ENCODE results near the gene CHM.
"Not testable (repeated sequence)": the region's sequence is repeated elsewhere in the genome, so short reads cannot be mapped to it uniquely, and the experiment has no call there.

Gene CHM

GRCh38 chrX:85996555-85996954, 50.8 kb downstream of the CHM start:
- in situ Hi-C loops (cut with MboI; ENCODE audit: low sequenced_read_pairs) = no loop called here

GRCh38 chrX:85995641-85996040, 51.7 kb downstream of the CHM start:
- in situ Hi-C loops (cut with MboI; ENCODE audit: low sequenced_read_pairs) = no loop called here

- in situ Hi-C loops (cut with MboI; ENCODE audit: low sequenced_read_pairs) = no loop called here
Observed at GRCh38 chrX:85994797-85995196, 52.6 kb downstream of the CHM start.

GRCh38 chrX:85994228-85994627, 53.1 kb downstream of the CHM start:
- in situ Hi-C loops (cut with MboI; ENCODE audit: low sequenced_read_pairs) = no loop called here

- in situ Hi-C loops (cut with MboI; ENCODE audit: low sequenced_read_pairs) = no loop called here
Observed at GRCh38 chrX:85993539-85994197, 53.7 kb downstream of the CHM start.

GRCh38 chrX:85992811-85993229, 54.5 kb downstream of the CHM start:
- in situ Hi-C loops (cut with MboI; ENCODE audit: low sequenced_read_pairs) = no loop called here

- in situ Hi-C loops (cut with MboI; ENCODE audit: low sequenced_read_pairs) = no loop called here
Observed at GRCh38 chrX:85988353-85988752, 59.0 kb downstream of the CHM start.

- in situ Hi-C loops (cut with MboI; ENCODE audit: low sequenced_read_pairs) = no loop called here
Observed at GRCh38 chrX:85980286-85980685, 67.1 kb downstream of the CHM start.

- in situ Hi-C loops (cut with MboI; ENCODE audit: low sequenced_read_pairs) = no loop called here
Observed at GRCh38 chrX:85977218-85977617, 70.1 kb downstream of the CHM start.

GRCh38 chrX:85972351-85972750, 75.0 kb downstream of the CHM start:
- in situ Hi-C loops (cut with MboI; ENCODE audit: low sequenced_read_pairs) = not testable (repeated sequence)

GRCh38 chrX:85964744-85965143, 82.6 kb downstream of the CHM start:
- in situ Hi-C loops (cut with MboI; ENCODE audit: low sequenced_read_pairs) = no loop called here

- in situ Hi-C loops (cut with MboI; ENCODE audit: low sequenced_read_pairs) = no loop called here
Observed at GRCh38 chrX:85963736-85964135, 83.6 kb downstream of the CHM start.

- in situ Hi-C loops (cut with MboI; ENCODE audit: low sequenced_read_pairs) = no loop called here
Observed at GRCh38 chrX:85955510-85955909, 91.8 kb downstream of the CHM start.

- in situ Hi-C loops (cut with MboI; ENCODE audit: low sequenced_read_pairs) = not testable (repeated sequence)
Observed at GRCh38 chrX:85944751-85945150, 102.6 kb downstream of the CHM start.

- in situ Hi-C loops (cut with MboI; ENCODE audit: low sequenced_read_pairs) = no loop called here
Observed at GRCh38 chrX:85941275-85941674, 106.1 kb downstream of the CHM start.

GRCh38 chrX:85939942-85940341, 107.4 kb downstream of the CHM start:
- in situ Hi-C loops (cut with MboI; ENCODE audit: low sequenced_read_pairs) = not testable (repeated sequence)

GRCh38 chrX:85934399-85934798, 113.0 kb downstream of the CHM start:
- in situ Hi-C loops (cut with MboI; ENCODE audit: low sequenced_read_pairs) = not testable (repeated sequence)

GRCh38 chrX:85930099-85930498, 117.3 kb downstream of the CHM start:
- in situ Hi-C loops (cut with MboI; ENCODE audit: low sequenced_read_pairs) = no loop called here

- in situ Hi-C loops (cut with MboI; ENCODE audit: low sequenced_read_pairs) = no loop called here
Observed at GRCh38 chrX:85928606-85929005, 118.8 kb downstream of the CHM start.

- in situ Hi-C loops (cut with MboI; ENCODE audit: low sequenced_read_pairs) = no loop called here
Observed at GRCh38 chrX:85927740-85928139, 119.6 kb downstream of the CHM start.

GRCh38 chrX:85922821-85923220, 124.5 kb downstream of the CHM start:
- in situ Hi-C loops (cut with MboI; ENCODE audit: low sequenced_read_pairs) = no loop called here

- in situ Hi-C loops (cut with MboI; ENCODE audit: low sequenced_read_pairs) = not testable (repeated sequence)
Observed at GRCh38 chrX:85916656-85917280, 130.6 kb downstream of the CHM start.

GRCh38 chrX:85914431-85914830, 132.9 kb downstream of the CHM start:
- in situ Hi-C loops (cut with MboI; ENCODE audit: low sequenced_read_pairs) = no loop called here

Measured in HL-60/S4 treated with phorbol 12-myristate 13-acetate at 8.2 ng/mL for 4 days and 3 days (cell line).